HepG2 (cell line): ENCODE measurements around the gene CCND1. TPM values are rescaled to one million over a fixed set of nuclear protein-coding genes. Genes with fewer than 3 reads are reported as not detected.

Experiments used
- ATAC-seq: fragments of 200-7000 bp; cut with Tn5 transposase; 3 replicates; pipeline ENCODE4 v1.9.1; 2020; ENCODE audit warnings: mild to moderate bottlenecking, moderate library complexity
- BruUV-seq: library from RNA; stranded (reverse); fragments of 400-500 nt; replicated peaks from 2 replicates; lab custom pipeline; 2021; lab: Mats Ljungman, UMichigan
- CTCF ChIA-PET: fragments of 300-600 bp; formaldehyde crosslinking; extraction: SDS; loops from one replicate; lab custom pipeline; 2021; ENCODE audit warnings: low total read pairs, inconsistent platforms, low intra/inter-chr PET ratio; lab: Yijun Ruan, JAX
- POLR2A ChIA-PET: fragments of 350-600 bp; sonication (Branson Sonifier 250); formaldehyde crosslinking; loops from one replicate; lab custom pipeline; 2020; ENCODE audit warnings: antibody characterized with exemption, inconsistent platforms; lab: Yijun Ruan, JAX
- DNase-seq: peaks from one replicate; pipeline ENCODE4 v3.0.0-alpha.2; 2015; ENCODE audit warnings: low spot score
- FAIRE-seq: peaks from 3 replicates; lab custom pipeline; 2011; peaks lifted over from hg19 to GRCh38; lab: Jason Lieb, UNC
- H2AFZ ChIP-seq: one replicate; pipeline ENCODE4 v1.6.1; 2011; ENCODE audit warnings: low read length, inconsistent platforms
- H3K27ac ChIP-seq: fragments of 300-600 bp; 3 replicates; pipeline ENCODE4 v1.8.0; 2011; ENCODE audit warnings: mixed run types, mild to moderate bottlenecking, mixed read lengths, low read length, inconsistent platforms; ENCODE audit not compliant: insufficient read depth; ENCODE audit errors: extremely low read length
- H3K27me3 ChIP-seq, 2 experiments: fragments of 200-600 bp in 1 of 2; 2 replicates in 1 of 2; 3 replicates in 1 of 2; pipeline versions ENCODE4 v1.6.0 to v1.8.0; 2011; ENCODE audit warnings: low read length in 2 of 2, mild to moderate bottlenecking in 2 of 2, moderate library complexity in 2 of 2, inconsistent platforms in 1 of 2; ENCODE audit not compliant: insufficient read depth in 2 of 2, control insufficient read depth in 1 of 2
- H3K36me3 ChIP-seq, 2 experiments: fragments of 200-600 bp in 1 of 2; replicated peaks in 1 of 2; 2 replicates in 1 of 2; 3 replicates in 1 of 2; pipeline versions ENCODE4 v1.5.1 to v1.8.0; 2011; ENCODE audit warnings: low read length in 2 of 2, inconsistent platforms in 1 of 2; ENCODE audit not compliant: insufficient read depth in 2 of 2, control insufficient read depth in 1 of 2
- H3K4me1 ChIP-seq: 2 replicates; pipeline ENCODE4 v1.5.1; 2012; ENCODE audit warnings: low read length, inconsistent platforms; ENCODE audit not compliant: insufficient read depth
- H3K4me2 ChIP-seq: 2 replicates; pipeline ENCODE4 v1.6.0; 2011; ENCODE audit warnings: low read depth, low read length, inconsistent platforms
- H3K4me3 ChIP-seq, 3 experiments: fragments of 200-600 bp in 1 of 3; sonication (generic), shearing (Covaris generic) in 1 of 3; replicated peaks in 1 of 3; 2 replicates each; pipeline ENCODE4 v1.5.1; 2011 to 2016; ENCODE audit warnings: low read length in 3 of 3, inconsistent platforms in 2 of 3, low read depth in 2 of 3, mild to moderate bottlenecking in 2 of 3, control low read depth in 1 of 3, mixed read lengths in 1 of 3; ENCODE audit not compliant: insufficient read depth in 1 of 3
- H3K79me2 ChIP-seq: one replicate; pipeline ENCODE4 v1.6.1; 2011; ENCODE audit warnings: low read length, inconsistent platforms; ENCODE audit not compliant: insufficient read depth
- H3K9ac ChIP-seq: 2 replicates; pipeline ENCODE4 v1.6.0; 2011; ENCODE audit warnings: mild to moderate bottlenecking, low read depth, low read length, inconsistent platforms; ENCODE audit not compliant: insufficient read depth
- H3K9me3 ChIP-seq: 2 replicates; pipeline ENCODE4 v1.5.1; 2012; ENCODE audit warnings: mild to moderate bottlenecking, low read length
- H4K20me1 ChIP-seq: 2 replicates; pipeline ENCODE4 v1.6.0; 2011; ENCODE audit warnings: inconsistent platforms, mild to moderate bottlenecking, low read length, moderate library complexity; ENCODE audit not compliant: insufficient read depth
- CTCF ChIP-seq: sonication (generic); formaldehyde crosslinking; IDR thresholded peaks from 2 replicates; pipeline ENCODE4 v1.5.0; 2020; ENCODE audit warnings: mild to moderate bottlenecking, missing genetic modification reagents, moderate library complexity
- HNRNPL ChIP-seq: fragments of 200-400 bp; formaldehyde crosslinking; IDR thresholded peaks from 2 replicates; pipeline ENCODE4 v1.6.1; 2017; ENCODE audit warnings: mild to moderate bottlenecking, low read depth, low read length
- JARID2 ChIP-seq: sonication (generic); formaldehyde crosslinking; IDR thresholded peaks from 2 replicates; pipeline ENCODE4 v1.8.1; 2023; ENCODE audit warnings: missing genetic modification reagents, inconsistent platforms; ENCODE audit not compliant: insufficient replicate concordance
- KLF12 ChIP-seq: sonication (generic); formaldehyde crosslinking; IDR thresholded peaks from 2 replicates; pipeline ENCODE4 v1.4.0; 2020; ENCODE audit warnings: missing genetic modification reagents, borderline replicate concordance
- KMT2B ChIP-seq: IDR thresholded peaks from 2 replicates; pipeline ENCODE4 v1.6.1; 2016; ENCODE audit warnings: missing genetic modification reagents, missing compliant biosample characterization
- SMC3 ChIP-seq: IDR thresholded peaks from 2 replicates; pipeline ENCODE4 v1.6.1; 2011; ENCODE audit warnings: low read length, improper control_type of control experiment
- ZBTB10 ChIP-seq: sonication (generic); formaldehyde crosslinking; IDR thresholded peaks from 2 replicates; pipeline ENCODE4 v1.4.0; 2020; ENCODE audit warnings: missing genetic modification reagents, borderline replicate concordance
- ZFX ChIP-seq: sonication (generic); formaldehyde crosslinking; IDR thresholded peaks from 2 replicates; pipeline ENCODE4 v1.4.0; 2020; ENCODE audit warnings: mild to moderate bottlenecking, low read depth, missing genetic modification reagents, moderate library complexity
- ZNF768 ChIP-seq: sonication (generic); formaldehyde crosslinking; IDR thresholded peaks from 2 replicates; pipeline ENCODE4 v1.4.0; 2020; ENCODE audit warnings: missing genetic modification reagents
- ZNF775 ChIP-seq: sonication (generic); formaldehyde crosslinking; IDR thresholded peaks from 2 replicates; pipeline ENCODE4 v1.4.0; 2020; ENCODE audit warnings: missing genetic modification reagents, mild to moderate bottlenecking, moderate library complexity, borderline replicate concordance
- WGBS: methylation state at CpG from one replicate; pipeline ENCODE4 v1.1.6; 2017; ENCODE audit warnings: low lambda C conversion rate; 5-methylcytosine and 5-hydroxymethylcytosine counted together
- in situ Hi-C: cut with HindIII; loops from 2 replicates; pipeline ENCODE4 v1.10.0; 2017; ENCODE audit warnings: low pct_unique_long_range_greater_than_20kb; ENCODE audit not compliant: extremely low pct_ligation_motif_present
- intact Hi-C: fragments of 100-400 bp; cut with micrococcal nuclease; formaldehyde crosslinking; loops from one replicate; pipeline ENCODE4 v1.10.0; 2022; ENCODE audit not compliant: unreplicated experiment
- polyA plus RNA-seq, 8 experiments: library from polyadenylated mRNA; depleted of rRNA in 3 of 8; stranded (reverse) in 7 of 8; unstranded in 1 of 8; fragments of >200 nt; fragmentation: Illumina TruSeq in 4 of 8; extraction: Trizol in 4 of 8; gene quantifications; 2 replicates each; pipeline versions ENCODE4 v1.2.1 to v1.2.3, GENCODE V29; 2011 to 2016; ENCODE audit warnings: low read depth in 4 of 8, missing spikeins in 1 of 8, mixed read lengths in 1 of 8; ENCODE audit not compliant: insufficient read depth in 1 of 8
- total RNA-seq, 5 experiments: library from RNA; depleted of rRNA; stranded (reverse); fragments of >200 nt; fragmentation: Illumina TruSeq; extraction: Trizol; gene quantifications; 2 replicates each; pipeline ENCODE4 v1.2.3, GENCODE V29; 2016; ENCODE audit warnings: low read depth in 1 of 5
- TF ChIP-seq, protein P1 (sequence below): sonication (generic); formaldehyde crosslinking; IDR thresholded peaks from 2 replicates; pipeline ENCODE4 v1.4.0; 2020; ENCODE audit warnings: mild to moderate bottlenecking, missing genetic modification reagents, borderline replicate concordance
- TF ChIP-seq, protein P2 (sequence below): sonication (generic); formaldehyde crosslinking; IDR thresholded peaks from 2 replicates; pipeline ENCODE4 v1.4.0; 2020; ENCODE audit warnings: low read depth, mild to moderate bottlenecking, missing genetic modification reagents

The CCND1 gene
- total and polyA plus RNA-seq, 2 of the 13 experiments (the other 11 are each of a cell fraction or from before 2014, with no cell fraction given): 107 to 136 TPM

DNA sequence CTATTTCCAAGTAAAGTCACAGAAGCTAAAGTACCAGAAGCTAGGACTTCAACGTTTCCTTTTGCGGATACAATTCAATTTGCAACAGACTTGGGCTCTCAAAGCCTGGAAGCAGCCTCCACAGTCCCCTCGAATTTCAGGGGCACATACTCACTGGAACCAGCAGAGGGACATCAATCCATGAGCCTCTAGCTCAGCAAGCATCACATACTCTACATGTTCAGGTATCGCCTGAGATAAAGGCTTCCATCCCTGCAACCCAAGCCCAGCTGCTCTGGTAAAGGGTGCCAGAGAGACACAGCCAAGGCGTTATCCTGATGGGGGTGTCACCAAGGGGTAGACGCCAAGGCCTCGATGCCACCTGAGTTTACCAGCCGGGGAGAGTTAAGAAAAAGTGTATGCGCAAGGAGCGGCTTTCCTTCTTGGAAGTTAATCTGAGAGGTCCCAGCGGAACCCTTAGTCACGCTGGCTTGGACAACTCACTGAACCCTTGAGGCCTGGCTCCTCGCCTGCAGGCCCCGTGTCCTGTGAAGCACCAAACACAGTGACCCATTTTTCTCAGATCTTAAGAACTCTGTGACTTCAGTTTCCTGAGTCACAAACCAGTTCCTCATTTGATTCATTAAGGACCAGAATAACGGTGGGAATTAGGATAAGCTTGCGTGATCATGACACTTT lies 21.2 kb downstream of the CCND1 start:
- in situ Hi-C loops: no loop called here
- no peak for DNase-seq

More for the DNA sequence above, 21.2 kb downstream of the CCND1 start:
- Histone ChIP-seq H3K27ac (no peak overlapping the region), H4K20me1 (no peaks in the 10 kb centered on the region), H3K9ac (no peak overlapping the region), H3K4me1 (peaks cover 55% of the 10 kb centered on the region), H3K4me2 (no peak overlapping the region), H3K9me3 (no peaks in the 10 kb centered on the region), H3K4me3 (no peak overlapping the region), H3K79me2 (no peaks in the 10 kb centered on the region), H2AFZ (no peak overlapping the region), H3K27me3 (no peaks in the 10 kb centered on the region), H3K36me3 (peaks cover 0 to 5% of the 10 kb centered on the region in 2 experiments; a peak in 1 of 5 replicates)
- FAIRE-seq: peak; percentile 77
- POLR2A ChIA-PET: interaction anchor here (1.9 kb wide), 1 partner anchor 13 kb away, joined by 9 read pairs; the partner anchor contains the start of gene LTO1
- TF ChIP-seq, protein P1, sequence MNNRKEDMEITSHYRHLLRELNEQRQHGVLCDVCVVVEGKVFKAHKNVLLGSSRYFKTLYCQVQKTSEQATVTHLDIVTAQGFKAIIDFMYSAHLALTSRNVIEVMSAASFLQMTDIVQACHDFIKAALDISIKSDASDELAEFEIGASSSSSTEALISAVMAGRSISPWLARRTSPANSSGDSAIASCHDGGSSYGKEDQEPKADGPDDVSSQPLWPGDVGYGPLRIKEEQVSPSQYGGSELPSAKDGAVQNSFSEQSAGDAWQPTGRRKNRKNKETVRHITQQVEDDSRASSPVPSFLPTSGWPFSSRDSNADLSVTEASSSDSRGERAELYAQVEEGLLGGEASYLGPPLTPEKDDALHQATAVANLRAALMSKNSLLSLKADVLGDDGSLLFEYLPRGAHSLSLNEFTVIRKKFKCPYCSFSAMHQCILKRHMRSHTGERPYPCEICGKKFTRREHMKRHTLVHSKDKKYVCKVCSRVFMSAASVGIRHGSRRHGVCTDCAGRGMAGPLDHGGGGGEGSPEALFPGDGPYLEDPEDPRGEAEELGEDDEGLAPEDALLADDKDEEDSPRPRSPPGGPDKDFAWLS: no peak
- TF ChIP-seq, protein P2, sequence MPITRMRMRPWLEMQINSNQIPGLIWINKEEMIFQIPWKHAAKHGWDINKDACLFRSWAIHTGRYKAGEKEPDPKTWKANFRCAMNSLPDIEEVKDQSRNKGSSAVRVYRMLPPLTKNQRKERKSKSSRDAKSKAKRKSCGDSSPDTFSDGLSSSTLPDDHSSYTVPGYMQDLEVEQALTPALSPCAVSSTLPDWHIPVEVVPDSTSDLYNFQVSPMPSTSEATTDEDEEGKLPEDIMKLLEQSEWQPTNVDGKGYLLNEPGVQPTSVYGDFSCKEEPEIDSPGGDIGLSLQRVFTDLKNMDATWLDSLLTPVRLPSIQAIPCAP (CRISPR knock-in tag): no peak
- TF ChIP-seq ZNF775 (no peak), ZBTB10 (CRISPR knock-in tag) (no peak), KLF12 (CRISPR knock-in tag) (no peak), ZFX (CRISPR knock-in tag) (no peak), CTCF (CRISPR knock-in tag) (0 out of 2 replicates have a peak, but pooled peaks have one; percentile 29), ZNF768 (CRISPR knock-in tag) (no peak), SMC3 (peak; percentile 56), KMT2B (no peak), JARID2 (CRISPR knock-in tag) (no peak), HNRNPL (no peak)
- no TSS peak for BruUV-seq
- 0 out of 3 replicates have a peak, but pooled peaks have one; percentile 10 for ATAC-seq
- WGBS: 87% methylated on average over 16 of the region's 16 CpGs
- CTCF ChIA-PET: interaction anchor here (1.7 kb wide), 1 partner anchor 8 kb away, joined by 9 read pairs; no protein-coding TSS in a partner anchor
- intact Hi-C loops: no loop called here
